Stomach (tissue), 9 donors: ENCODE measurements around the gene PPP2R5D. TPM values are rescaled to one million over a fixed set of nuclear protein-coding genes. Genes with fewer than 3 reads are reported as not detected.
"Not testable (repeated sequence)": the region's sequence is repeated elsewhere in the genome, so short reads cannot be mapped to it uniquely, and the experiment has no call there.

Experiments
- DNase-seq, 2 donors: peaks; one replicate each; pipeline versions ENCODE4 v3.0.0 to v3.0.0-alpha.2; 2013 to 2019
- H3K27ac ChIP-seq, 5 donors: fragments of 200-600 bp in 4 of 5; sonication (generic) in 4 of 5; one replicate each; pipeline ENCODE4 v1.5.1; 2013 to 2019; ENCODE audit warnings: mild to moderate bottlenecking in 1 of 5, moderate library complexity in 1 of 5
- H3K27me3 ChIP-seq, 3 donors: fragments of 200-600 bp; sonication (generic); one replicate each; pipeline ENCODE4 v1.5.1; 2017 to 2019; ENCODE audit warnings: mixed run types in 1 of 3
- H3K36me3 ChIP-seq, 4 donors: fragments of 200-600 bp; sonication (generic); 1 replicate in 3 of 4; 2 replicates in 1 of 4; pipeline ENCODE4 v1.5.1; 2016 to 2019
- H3K4me1 ChIP-seq, 4 donors: fragments of 200-600 bp; sonication (generic); one replicate each; pipeline ENCODE4 v1.5.1; 2016 to 2019
- H3K4me3 ChIP-seq, 4 donors: fragments of 200-600 bp; sonication (generic) in 3 of 4; one replicate each; pipeline ENCODE4 v1.5.1; 2016 to 2019; ENCODE audit warnings: mild to moderate bottlenecking in 1 of 4
- H3K9me3 ChIP-seq, 4 donors: fragments of 200-600 bp; sonication (generic); one replicate each; pipeline ENCODE4 v1.5.1; 2016 to 2019
- CTCF ChIP-seq, 7 experiments: fragments of 450-650 bp in 4 of 7; fragments of 200-600 bp in 3 of 7; sonication (generic) in 3 of 7; IDR thresholded peaks; one replicate each; pipeline ENCODE4 v1.5.1; 2016 to 2019; ENCODE audit warnings: antibody characterized with exemption in 7 of 7, control low read depth in 2 of 7, mild to moderate bottlenecking in 1 of 7
- EP300 ChIP-seq: sonication (generic); formaldehyde crosslinking; IDR thresholded peaks from one replicate; pipeline ENCODE4 v1.6.1; 2017; ENCODE audit warnings: antibody characterized with exemption
- POLR2A ChIP-seq, 4 donors: fragments of 450-650 bp; IDR thresholded peaks; one replicate each; pipeline ENCODE4 v1.6.1; 2016; ENCODE audit warnings: antibody characterized with exemption in 4 of 4, control low read depth in 2 of 4, mild to moderate bottlenecking in 1 of 4, moderate library complexity in 1 of 4
- POLR2AphosphoS5 ChIP-seq, 3 donors: sonication (generic); formaldehyde crosslinking; IDR thresholded peaks; one replicate each; pipeline ENCODE4 v1.6.1; 2016; ENCODE audit warnings: antibody characterized with exemption in 3 of 3
- WGBS, 5 donors: extraction: QIAGEN DNeasy Blood & Tissue Kit in 3 of 5; methylation state at CpG; one replicate each; pipeline versions ENCODE4 v1.1.5 to v1.1.7; 2013 to 2018; 5-methylcytosine and 5-hydroxymethylcytosine counted together
- intact Hi-C: fragments of 100-400 bp; cut with DNase I; formaldehyde crosslinking; loops from one replicate; pipeline ENCODE4 v1.15.1; 2023; ENCODE audit warnings: low total_unique reads
- polyA plus RNA-seq, 3 donors: library from polyadenylated mRNA; stranded (reverse); fragments of 200-250 nt; gene quantifications; one replicate each; pipeline ENCODE4 v1.2.3, GENCODE V29; 2013
- total RNA-seq, 5 donors: library from RNA; depleted of rRNA; stranded (reverse); fragments of >200 nt; gene quantifications; one replicate each; pipeline versions ENCODE4 v1.1.0 to v1.2.3, GENCODE V29; 2014 to 2016
- donor health status: healthy with polysubstance abuse.
- donor health status: Bipolar disorder and iron deficiency.
- donor health status: healthy.

Gene PPP2R5D
- total and polyA plus RNA-seq, 8 donors = 19.6 to 517 (median 24.1) TPM

GRCh38 chr6:43037197-43037596, 52.8 kb downstream of the PPP2R5D start:
- H3K9me3 ChIP-seq = no peaks in the 10 kb centered on the region
- no peak for DNase-seq
- H3K36me3 ChIP-seq = peaks cover 47 to 97% (median 94%) of the 10 kb centered on the region in 4 donors
- TF ChIP-seq EP300 (no peak), CTCF (IDR thresholded peaks at IDR 0.05) (no peak), POLR2AphosphoS5 (IDR thresholded peaks at IDR 0.05) (no peak), POLR2A (IDR thresholded peaks at IDR 0.05) (no peak)
- H3K4me1 ChIP-seq = peaks cover 0 to 6% (median 0%) of the 10 kb centered on the region in 4 donors
- H3K4me3 ChIP-seq = no peak overlapping the region
- 69 to 91% (median 79%) methylated on average over 5 of the region's 5 CpGs for WGBS, 5 donors
- no peaks in the 10 kb centered on the region for H3K27me3 ChIP-seq
- intact Hi-C loops = no loop called here
- H3K27ac ChIP-seq = no peak overlapping the region

GRCh38 chr6:43037706-43038105, 53.3 kb downstream of the PPP2R5D start:
- Histone ChIP-seq H3K4me3 (no peak overlapping the region), H3K4me1 (peaks cover 0 to 6% (median 0%) of the 10 kb centered on the region in 4 donors), H3K27ac (no peak overlapping the region), H3K36me3 (peaks cover 47 to 97% (median 94%) of the 10 kb centered on the region in 4 donors), H3K9me3 (no peaks in the 10 kb centered on the region), H3K27me3 (no peaks in the 10 kb centered on the region)
- WGBS, 5 donors = 88 to 96% (median 90%) methylated on average over 8 to 9 of the region's 9 CpGs
- TF ChIP-seq EP300 (no peak), CTCF (IDR thresholded peaks at IDR 0.05) (no peak), POLR2AphosphoS5 (IDR thresholded peaks at IDR 0.05) (no peak), POLR2A (IDR thresholded peaks at IDR 0.05) (no peak)
- no peak for DNase-seq
- intact Hi-C loops = no loop called here

- Histone ChIP-seq H3K4me3 (no peak overlapping the region), H3K36me3 (peaks cover 53 to 97% (median 96%) of the 10 kb centered on the region in 4 donors), H3K4me1 (peaks cover 0 to 6% (median 0%) of the 10 kb centered on the region in 4 donors), H3K27ac (no peak overlapping the region), H3K27me3 (no peaks in the 10 kb centered on the region), H3K9me3 (no peaks in the 10 kb centered on the region)
- intact Hi-C loops = no loop called here
- DNase-seq = no peak
- WGBS, 5 donors = 56 to 87% (median 72%) methylated on average over 9 of the region's 9 CpGs
- no peak for TF ChIP-seq POLR2AphosphoS5 (IDR thresholded peaks at IDR 0.05)
- TF ChIP-seq CTCF (IDR thresholded peaks at IDR 0.05) = no peak
- TF ChIP-seq POLR2A (IDR thresholded peaks at IDR 0.05) = no peak
These were observed 54.4 kb downstream of the PPP2R5D start for GRCh38 chr6:43038727-43039126.

DNA sequence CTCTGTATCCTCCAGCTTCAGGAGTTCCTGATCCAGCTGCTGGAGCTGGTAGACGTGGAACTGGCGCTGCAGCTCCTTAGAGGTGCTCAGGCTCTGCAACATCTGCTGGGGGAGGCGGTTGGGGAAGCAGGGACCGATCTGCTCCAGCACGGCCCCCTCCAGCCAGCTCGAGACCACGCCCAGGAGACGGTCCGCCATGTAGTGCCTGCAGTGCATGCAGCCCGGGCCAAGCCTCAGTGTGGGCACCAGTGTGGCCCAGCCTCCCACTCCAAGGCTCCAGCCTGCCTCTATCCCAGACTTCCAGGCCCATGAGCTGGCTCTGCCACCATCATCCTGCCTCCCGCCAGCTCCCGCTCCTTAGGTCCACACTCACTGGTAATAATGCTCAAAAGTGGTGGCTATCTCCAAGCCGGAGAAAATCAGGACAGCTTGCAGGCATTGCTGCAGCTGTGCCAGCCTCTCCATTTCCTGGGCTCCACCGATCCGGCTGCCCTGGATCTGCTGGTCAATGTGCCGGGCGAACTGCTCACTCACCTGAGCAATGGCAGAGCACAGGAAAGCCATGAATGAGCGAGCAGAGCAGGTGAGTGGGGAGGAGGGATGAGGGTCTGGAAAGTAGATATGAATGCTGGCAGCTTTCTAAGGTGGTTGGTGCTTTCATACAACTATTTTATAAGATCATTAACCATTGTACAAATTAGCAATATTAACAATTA, 56.3 kb downstream of the PPP2R5D start:
- Histone ChIP-seq H3K27me3 (no peaks in the 10 kb centered on the region), H3K4me3 (no peak overlapping the region), H3K4me1 (peaks cover 0 to 5% (median 0%) of the 10 kb centered on the region in 4 donors), H3K9me3 (no peaks in the 10 kb centered on the region), H3K27ac (no peak overlapping the region), H3K36me3 (peaks cover 65 to 97% (median 96%) of the 10 kb centered on the region in 4 donors)
- DNase-seq = no peak
- WGBS, 5 donors = 94 to 96% (median 95%) methylated on average over 10 to 18 of the region's 18 CpGs
- intact Hi-C loops = no loop called here
- TF ChIP-seq POLR2A (IDR thresholded peaks at IDR 0.05) = no peak
- TF ChIP-seq EP300 = no peak
- no peak for TF ChIP-seq CTCF (IDR thresholded peaks at IDR 0.05)

GRCh38 chr6:43041475-43041874, 57.1 kb downstream of the PPP2R5D start:
- H3K27ac ChIP-seq, H3K4me1 ChIP-seq, H3K4me3 ChIP-seq, H3K9me3 ChIP-seq, DNase-seq, H3K27me3 ChIP-seq, intact Hi-C loops: not testable (repeated sequence)
- peaks cover 65 to 97% (median 96%) of the 10 kb centered on the region in 4 donors for H3K36me3 ChIP-seq
- WGBS, 5 donors = 88 to 95% (median 90%) methylated on average over 7 to 8 of the region's 8 CpGs
